ENCODE measurements around the gene KCNC4. TPM values are rescaled to one million over a fixed set of nuclear protein-coding genes. Genes with fewer than 3 reads are reported as not detected.

The KCNC4 gene
- total and polyA plus RNA-seq, 2 of the 13 experiments (the other 11 are each of a cell fraction or from before 2014, with no cell fraction given), result 0.24 to 0.66 TPM

GRCh38 chr1:110218739-110219138, 8.6 kb downstream of the KCNC4 start:
- CTCF ChIA-PET (ENCODE audit: low intra/inter-chr PET ratio, low total read pairs), result no interaction called here
- intact Hi-C loops (cut with micrococcal nuclease; ENCODE audit: unreplicated experiment), result no loop called here
- no peak overlapping the region for H3K4me3 ChIP-seq (replicated peaks in 1 of 3; ENCODE audit: insufficient read depth in 1 of 3, low read depth in 2 of 3, low read length in 3 of 3)
- DNase-seq (ENCODE audit: low spot score) (no peak), FAIRE-seq (no peak), ATAC-seq (peak; percentile 64)
- no peak overlapping the region for H3K9ac ChIP-seq (ENCODE audit: insufficient read depth, low read depth, low read length)
- POLR2A ChIA-PET, result no interaction called here
- H3K4me2 ChIP-seq (ENCODE audit: low read depth, low read length), result no peak overlapping the region
- no peak overlapping the region for H3K27ac ChIP-seq (ENCODE audit: extremely low read length, insufficient read depth, low read length)
- no peaks in the 10 kb centered on the region for H3K4me1 ChIP-seq (ENCODE audit: insufficient read depth, low read length)
- BruUV-seq (replicated peaks), result no TSS peak
- H3K79me2 ChIP-seq (ENCODE audit: insufficient read depth, low read length), result no peaks in the 10 kb centered on the region
- TF ChIP-seq, protein P1, sequence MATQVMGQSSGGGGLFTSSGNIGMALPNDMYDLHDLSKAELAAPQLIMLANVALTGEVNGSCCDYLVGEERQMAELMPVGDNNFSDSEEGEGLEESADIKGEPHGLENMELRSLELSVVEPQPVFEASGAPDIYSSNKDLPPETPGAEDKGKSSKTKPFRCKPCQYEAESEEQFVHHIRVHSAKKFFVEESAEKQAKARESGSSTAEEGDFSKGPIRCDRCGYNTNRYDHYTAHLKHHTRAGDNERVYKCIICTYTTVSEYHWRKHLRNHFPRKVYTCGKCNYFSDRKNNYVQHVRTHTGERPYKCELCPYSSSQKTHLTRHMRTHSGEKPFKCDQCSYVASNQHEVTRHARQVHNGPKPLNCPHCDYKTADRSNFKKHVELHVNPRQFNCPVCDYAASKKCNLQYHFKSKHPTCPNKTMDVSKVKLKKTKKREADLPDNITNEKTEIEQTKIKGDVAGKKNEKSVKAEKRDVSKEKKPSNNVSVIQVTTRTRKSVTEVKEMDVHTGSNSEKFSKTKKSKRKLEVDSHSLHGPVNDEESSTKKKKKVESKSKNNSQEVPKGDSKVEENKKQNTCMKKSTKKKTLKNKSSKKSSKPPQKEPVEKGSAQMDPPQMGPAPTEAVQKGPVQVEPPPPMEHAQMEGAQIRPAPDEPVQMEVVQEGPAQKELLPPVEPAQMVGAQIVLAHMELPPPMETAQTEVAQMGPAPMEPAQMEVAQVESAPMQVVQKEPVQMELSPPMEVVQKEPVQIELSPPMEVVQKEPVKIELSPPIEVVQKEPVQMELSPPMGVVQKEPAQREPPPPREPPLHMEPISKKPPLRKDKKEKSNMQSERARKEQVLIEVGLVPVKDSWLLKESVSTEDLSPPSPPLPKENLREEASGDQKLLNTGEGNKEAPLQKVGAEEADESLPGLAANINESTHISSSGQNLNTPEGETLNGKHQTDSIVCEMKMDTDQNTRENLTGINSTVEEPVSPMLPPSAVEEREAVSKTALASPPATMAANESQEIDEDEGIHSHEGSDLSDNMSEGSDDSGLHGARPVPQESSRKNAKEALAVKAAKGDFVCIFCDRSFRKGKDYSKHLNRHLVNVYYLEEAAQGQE (IDR thresholded peaks at IDR 0.05; ENCODE audit: borderline replicate concordance in 1 of 2, low read depth in 1 of 2, low read length in 2 of 2), result peak; percentile 72 to 93
- TF ChIP-seq MIER2 (CRISPR knock-in tag; IDR thresholded peaks at IDR 0.05) (peak; percentile 91), SP1 (IDR thresholded peaks at IDR 0.05) (no peak), SP1 (CRISPR knock-in tag; IDR thresholded peaks at IDR 0.05) (no peak)
- H4K20me1 ChIP-seq (ENCODE audit: insufficient read depth, low read length), result no peaks in the 10 kb centered on the region
- H2AFZ ChIP-seq (ENCODE audit: low read length), result no peak overlapping the region
- in situ Hi-C loops (cut with HindIII; ENCODE audit: extremely low pct_ligation_motif_present, low pct_unique_long_range_greater_than_20kb), result no loop called here
- WGBS (ENCODE audit: low lambda C conversion rate), result 10% methylated on average over 1 of the region's 4 CpGs
- peaks cover 0 to 6% of the 10 kb centered on the region in 2 experiments; a peak in 1 of 5 replicates for H3K27me3 ChIP-seq (ENCODE audit: control insufficient read depth in 1 of 2, insufficient read depth in 2 of 2, low read length in 2 of 2)
- no peaks in the 10 kb centered on the region for H3K9me3 ChIP-seq (ENCODE audit: low read length)
- no peaks in the 10 kb centered on the region for H3K36me3 ChIP-seq (replicated peaks in 1 of 2; ENCODE audit: control insufficient read depth in 1 of 2, insufficient read depth in 2 of 2, low read length in 2 of 2)

DNA sequence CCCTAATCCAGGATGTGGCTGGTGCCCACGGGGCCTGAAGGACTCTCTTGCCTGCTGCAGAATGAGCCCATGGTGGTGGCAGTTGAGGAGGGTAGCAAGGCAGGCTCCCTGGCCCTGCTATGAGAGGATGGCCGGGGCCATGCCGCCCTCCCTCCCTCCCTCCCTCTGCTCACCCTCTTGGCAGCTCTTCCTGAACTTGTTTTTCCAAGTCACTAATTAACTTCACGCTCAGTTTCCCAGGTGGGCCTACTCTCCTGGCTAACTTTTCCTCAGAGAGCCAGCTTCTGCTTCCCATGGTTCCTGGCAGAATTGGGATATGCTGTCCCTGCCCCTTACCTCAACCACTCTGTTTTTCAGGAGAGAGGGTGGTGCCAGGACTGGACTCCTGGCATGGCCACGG, 10.2 kb downstream of the KCNC4 start:
- H2AFZ ChIP-seq (ENCODE audit: low read length), result no peak overlapping the region
- DNase-seq (ENCODE audit: low spot score) (no peak), FAIRE-seq (no peak), ATAC-seq (no peak)
- intact Hi-C loops (cut with micrococcal nuclease; ENCODE audit: unreplicated experiment) (no loop called here), in situ Hi-C loops (cut with HindIII; ENCODE audit: extremely low pct_ligation_motif_present, low pct_unique_long_range_greater_than_20kb) (no loop called here)
- no peak overlapping the region for H3K4me2 ChIP-seq (ENCODE audit: low read depth, low read length)
- no peak overlapping the region for H3K27ac ChIP-seq (ENCODE audit: extremely low read length, insufficient read depth, low read length)
- H4K20me1 ChIP-seq (ENCODE audit: insufficient read depth, low read length), result no peaks in the 10 kb centered on the region
- CTCF ChIA-PET (ENCODE audit: low intra/inter-chr PET ratio, low total read pairs), result no interaction called here
- H3K79me2 ChIP-seq (ENCODE audit: insufficient read depth, low read length), result no peaks in the 10 kb centered on the region
- no peaks in the 10 kb centered on the region for H3K9me3 ChIP-seq (ENCODE audit: low read length)
- H3K36me3 ChIP-seq (replicated peaks in 1 of 2; ENCODE audit: control insufficient read depth in 1 of 2, insufficient read depth in 2 of 2, low read length in 2 of 2), result no peaks in the 10 kb centered on the region
- WGBS (ENCODE audit: low lambda C conversion rate), result 5% methylated on average over 5 of the region's 5 CpGs
- no peaks in the 10 kb centered on the region; a peak in 1 of 5 replicates for H3K27me3 ChIP-seq (ENCODE audit: control insufficient read depth in 1 of 2, insufficient read depth in 2 of 2, low read length in 2 of 2)
- no peak for TF ChIP-seq CBFB (CRISPR knock-in tag; IDR thresholded peaks at IDR 0.05)
- TF ChIP-seq ZNF331 (CRISPR knock-in tag; IDR thresholded peaks at IDR 0.05), result no peak
- TF ChIP-seq ZNF703 (CRISPR knock-in tag; IDR thresholded peaks at IDR 0.05; ENCODE audit: borderline replicate concordance), result no peak
- no TSS peak for BruUV-seq (replicated peaks)
- no peak overlapping the region for H3K9ac ChIP-seq (ENCODE audit: insufficient read depth, low read depth, low read length)
- peaks cover 12% of the 10 kb centered on the region; the same call in 1 of the 2 replicates for H3K4me1 ChIP-seq (ENCODE audit: insufficient read depth, low read length)
- POLR2A ChIA-PET, result no interaction called here
- H3K4me3 ChIP-seq (replicated peaks in 1 of 3; ENCODE audit: insufficient read depth in 1 of 3, low read depth in 2 of 3, low read length in 3 of 3), result no peak overlapping the region
